AG04450 (cell line): ENCODE measurements around the gene RESP18. TPM values are rescaled to one million over a fixed set of nuclear protein-coding genes. Genes with fewer than 3 reads are reported as not detected.

Experiments used
- CTCF ChIA-PET: fragments of 300-600, 350-600 bp; formaldehyde crosslinking; extraction: SDS; loops from one replicate; lab custom pipeline; 2022; ENCODE audit warnings: antibody characterized with exemption, inconsistent platforms; lab: Charles Lee
- POLR2A ChIA-PET: fragments of 350-600 bp; formaldehyde crosslinking; extraction: SDS; loops from one replicate; lab custom pipeline; 2021; ENCODE audit warnings: antibody characterized with exemption, inconsistent platforms; lab: Yijun Ruan, JAX
- DNase-seq: peaks from one replicate; pipeline ENCODE4 v3.0.0-alpha.2; 2011; ENCODE audit warnings: low read depth, low spot score
- H3K27ac ChIP-seq: one replicate; pipeline ENCODE4 v1.5.1; 2012; ENCODE audit warnings: low read depth, low read length, control low read depth
- H3K27me3 ChIP-seq: one replicate; pipeline ENCODE4 v1.6.0; 2012; ENCODE audit warnings: low read length; ENCODE audit not compliant: control insufficient read depth, insufficient read depth
- H3K4me3 ChIP-seq: 2 replicates; pipeline ENCODE4 v1.5.1; 2011; ENCODE audit warnings: mild to moderate bottlenecking, low read depth, low read length, control low read depth
- H3K9me3 ChIP-seq: 2 replicates; pipeline ENCODE4 v1.5.1; 2012; ENCODE audit warnings: low read length; ENCODE audit not compliant: control insufficient read depth, insufficient read depth
- CTCF ChIP-seq: IDR thresholded peaks from 2 replicates; pipeline ENCODE4 v1.5.1; 2011; ENCODE audit warnings: low read depth, low read length, control low read depth, inconsistent platforms
- polyA plus RNA-seq: library from polyadenylated mRNA; depleted of rRNA; stranded (reverse); fragments of >200 nt; gene quantifications from 2 replicates; pipeline ENCODE4 v1.2.3, GENCODE V29; 2011

The RESP18 gene
- polyA plus RNA-seq, 1 experiment: not detected

- ChIA-PET POLR2A (no interaction called here), CTCF (interaction anchor here (1.2 kb wide), 1 partner anchor 55 kb away, joined by 6 read pairs; no protein-coding TSS in a partner anchor)
- no peak overlapping the region for H3K27ac ChIP-seq
- H3K27me3 ChIP-seq: peaks cover 16% of the 10 kb centered on the region
- no peaks in the 10 kb centered on the region for H3K9me3 ChIP-seq
- no peak overlapping the region for H3K4me3 ChIP-seq
- DNase-seq: no peak
- no peak for TF ChIP-seq CTCF
Observed at GRCh38 chr2:219350215-219350614, 17.7 kb upstream of the RESP18 start.

DNA sequence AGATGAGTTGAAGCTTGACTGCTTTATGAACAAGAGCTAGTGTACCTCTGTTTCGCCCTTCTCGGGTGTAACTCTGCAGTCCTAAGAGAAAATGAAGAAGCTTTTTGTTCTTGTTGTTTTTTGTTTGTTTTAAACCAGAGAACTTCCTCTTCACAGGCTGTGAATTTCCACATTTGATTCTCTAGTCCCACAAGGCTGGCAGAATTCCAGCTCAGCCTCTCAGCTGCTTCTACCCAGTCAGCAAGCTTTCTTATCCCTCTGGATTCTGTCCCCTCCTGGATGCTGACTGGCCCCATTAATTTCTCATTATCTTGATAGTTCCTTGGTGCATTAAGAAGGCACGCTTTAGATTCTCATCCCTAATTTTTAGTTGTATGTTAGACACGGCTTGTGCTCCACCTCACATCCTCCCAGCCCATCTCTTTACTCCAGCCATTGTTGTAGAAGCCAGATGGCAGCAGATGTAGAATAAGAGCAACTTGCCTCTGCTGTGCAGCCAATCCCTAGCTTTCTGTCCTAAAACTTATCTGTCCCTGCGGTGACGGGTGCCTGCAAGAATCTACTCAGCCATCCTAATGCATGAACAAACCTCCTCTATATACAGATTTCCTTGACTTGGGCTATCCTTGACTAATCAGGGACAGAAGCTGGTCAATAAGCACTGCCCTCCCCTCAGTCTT, 12.3 kb upstream of the RESP18 start:
- no peak for DNase-seq
- Histone ChIP-seq H3K27ac (no peak overlapping the region), H3K27me3 (peaks cover 17% of the 10 kb centered on the region), H3K4me3 (no peak overlapping the region), H3K9me3 (no peaks in the 10 kb centered on the region)
- ChIA-PET CTCF (interaction anchor here (0.5 to 0.7 kb wide), 2 partner anchors 15 to 176 kb away, joined by 3 to 4 read pairs; no protein-coding TSS in a partner anchor), POLR2A (no interaction called here)
- no peak for TF ChIP-seq CTCF

- POLR2A ChIA-PET: no interaction called here
- CTCF ChIA-PET: no interaction called here
- no peak for TF ChIP-seq CTCF
- H3K27ac ChIP-seq: no peak overlapping the region
- no peak overlapping the region for H3K4me3 ChIP-seq
- peaks cover 5% of the 10 kb centered on the region; the same call in 1 of the 2 replicates for H3K9me3 ChIP-seq
- H3K27me3 ChIP-seq: peaks cover 35% of the 10 kb centered on the region
- DNase-seq: no peak
Observed at GRCh38 chr2:219335373-219335786, 2.8 kb upstream of the RESP18 start.

DNA sequence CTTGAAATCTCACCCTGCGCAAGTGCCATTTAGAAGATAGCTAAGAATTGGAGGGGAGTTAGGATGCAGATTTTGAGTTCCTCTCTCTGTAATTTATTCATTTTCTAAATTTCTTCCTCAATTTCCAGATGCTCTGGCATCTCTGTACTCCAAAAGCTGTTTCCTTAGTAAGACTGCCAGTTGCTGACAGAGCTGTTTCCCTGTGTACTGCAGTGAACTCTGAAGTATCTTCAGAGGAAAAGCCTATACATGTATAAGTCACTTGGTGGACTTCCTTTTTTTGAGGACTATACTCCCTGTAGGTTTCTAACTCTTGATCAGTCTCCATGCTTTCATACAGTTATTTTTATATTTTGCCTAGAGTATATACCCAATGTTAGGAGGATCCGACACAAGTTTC, 1.5 kb upstream of the RESP18 start:
- DNase-seq: no peak
- ChIA-PET POLR2A (interaction anchor here (0.6 kb wide), 1 partner anchor 25 kb away, joined by 3 read pairs; the partner anchor contains the start of gene PTPRN), CTCF (interaction anchor here (1.0 to 2.3 kb wide), 2 partner anchors 13 to 39 kb away, joined by 3 to 5 read pairs; no protein-coding TSS in a partner anchor)
- H3K27me3 ChIP-seq: peaks cover 42% of the 10 kb centered on the region
- TF ChIP-seq CTCF: no peak
- no peak overlapping the region for H3K27ac ChIP-seq
- no peak overlapping the region for H3K4me3 ChIP-seq
- peaks cover 5% of the 10 kb centered on the region; the same call in 1 of the 2 replicates for H3K9me3 ChIP-seq

DNA sequence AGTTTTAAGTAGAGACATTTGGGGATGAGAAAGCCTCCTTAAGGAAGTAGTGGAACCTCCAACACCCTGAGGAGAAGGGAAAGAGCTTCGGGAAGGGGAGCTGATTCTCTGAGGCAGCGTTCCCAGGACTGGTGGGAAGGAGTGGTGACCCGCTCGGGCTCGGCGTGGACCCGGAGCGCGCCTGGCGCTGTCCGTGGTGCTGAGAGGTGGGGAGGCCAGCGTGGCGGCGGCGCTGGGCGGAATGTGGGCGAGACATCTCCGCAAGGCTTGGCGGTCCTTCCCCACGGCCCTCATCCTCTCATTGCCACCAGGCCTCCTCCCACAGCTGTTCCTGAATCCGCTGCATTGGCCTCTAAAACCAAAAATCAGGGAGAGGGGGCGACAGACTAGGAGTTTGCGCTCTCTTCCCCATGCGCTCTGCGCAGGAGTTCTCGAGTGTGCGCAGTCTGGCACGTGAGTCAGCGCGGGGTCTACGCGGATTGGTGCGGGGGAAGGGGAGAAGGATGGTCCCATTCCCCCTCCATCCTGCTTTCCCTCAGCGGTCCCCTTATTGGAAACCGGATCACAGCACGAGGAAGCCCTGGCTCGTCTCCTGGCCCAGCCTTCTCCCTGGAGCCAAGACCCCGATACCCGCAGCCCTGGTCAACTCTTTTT, 857 bp downstream of the RESP18 start:
- TF ChIP-seq CTCF: no peak
- POLR2A ChIA-PET: no interaction called here
- no peak overlapping the region for H3K27ac ChIP-seq
- H3K4me3 ChIP-seq: no peak overlapping the region
- no peak for DNase-seq
- CTCF ChIA-PET: interaction anchor here (1.2 kb wide), 1 partner anchor 37 kb away, joined by 3 read pairs; no protein-coding TSS in a partner anchor
- peaks cover 5% of the 10 kb centered on the region; the same call in 1 of the 2 replicates for H3K9me3 ChIP-seq
- H3K27me3 ChIP-seq: peaks cover 49% of the 10 kb centered on the region
